NCI-H2081 (cell line): ENCODE results near the gene LRP3.
"Not testable (repeated sequence)": the region's sequence is repeated elsewhere in the genome, so short reads cannot be mapped to it uniquely, and the experiment has no call there.

Experiments
- DNase-seq, 2 experiments: peaks; one replicate each; lab custom pipeline; 2025; lab: John Stamatoyannopoulos, UW

The LRP3 gene

DNA sequence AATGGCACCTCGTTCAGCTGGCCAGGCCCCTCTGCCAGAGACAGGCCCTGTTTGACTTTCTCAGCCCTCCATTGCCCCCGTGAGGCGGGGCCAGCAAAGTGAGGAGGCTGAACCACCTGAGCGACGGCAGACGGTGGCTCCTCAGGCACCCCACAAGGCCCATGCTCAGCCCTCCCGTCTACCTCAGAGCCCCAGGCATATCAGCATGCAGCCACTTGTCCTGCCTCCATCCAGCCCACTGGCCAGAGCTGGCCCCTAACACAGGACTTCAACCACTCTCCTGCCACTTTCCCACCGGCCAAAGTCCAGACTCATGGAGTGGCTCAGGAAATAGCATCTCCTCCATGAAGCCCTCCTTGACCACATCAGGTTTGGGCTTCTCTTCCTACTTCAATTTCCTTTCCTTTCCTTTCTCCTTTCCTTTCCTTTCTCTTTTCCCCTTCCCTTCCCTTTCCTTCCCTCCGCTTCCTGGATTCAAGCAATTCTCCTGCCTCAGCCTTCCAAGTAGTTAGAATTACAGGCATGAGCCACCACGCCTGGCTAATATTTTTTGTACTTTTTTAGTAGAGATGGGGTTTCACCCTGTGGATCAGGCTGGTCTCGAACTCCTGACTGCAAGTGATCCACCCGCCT lies 22.2 kb downstream of the LRP3 start:
- no peak for DNase-seq

DNA sequence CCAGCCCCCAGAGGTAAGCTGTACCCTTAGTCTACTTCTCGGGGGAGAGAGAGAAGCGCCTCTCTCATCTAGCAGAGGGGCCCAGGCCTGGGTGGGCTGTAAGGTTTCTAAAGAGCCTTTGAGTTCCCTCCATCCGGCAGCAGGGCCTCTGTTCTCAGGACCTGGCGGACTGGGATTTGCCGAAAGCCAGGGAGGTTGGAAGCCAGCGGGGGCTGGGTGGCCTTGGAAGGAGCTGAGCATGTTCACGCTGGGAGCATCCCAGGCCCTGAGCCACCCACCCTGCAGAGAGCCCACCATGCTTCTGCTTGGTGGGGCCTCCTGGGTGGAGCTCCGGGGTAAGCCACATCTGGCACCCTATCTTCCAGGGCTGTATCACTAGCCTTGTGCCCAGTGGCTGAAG lies 23.8 kb downstream of the LRP3 start:
- no peak for DNase-seq

DNA sequence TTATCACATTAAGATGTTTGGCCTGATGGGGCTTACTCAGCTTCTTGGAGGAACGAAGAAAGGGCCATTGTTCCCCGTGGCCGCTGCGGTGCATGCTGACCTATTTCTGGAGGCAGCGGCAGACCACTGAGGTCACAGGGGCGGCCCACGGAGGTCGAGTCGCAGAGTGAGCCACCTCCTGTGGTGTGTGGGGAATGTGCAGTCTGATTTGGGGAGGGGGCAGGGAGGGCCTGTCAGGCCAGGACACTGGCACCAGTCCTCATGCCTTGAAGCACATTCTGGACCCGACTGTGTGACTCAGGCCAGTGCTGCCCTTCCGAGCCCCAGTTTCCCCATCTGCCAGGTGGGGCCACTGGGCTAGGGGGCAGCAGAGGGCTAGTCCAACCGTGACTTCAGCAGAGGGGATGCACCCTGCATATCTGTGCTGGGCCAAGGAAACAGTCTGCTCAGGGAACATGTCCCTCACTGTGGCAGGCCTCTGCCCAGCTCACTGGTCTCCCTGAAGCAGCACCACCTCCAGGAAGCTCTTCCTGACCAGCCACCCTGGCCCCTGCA lies 25.2 kb downstream of the LRP3 start:
- DNase-seq: no peak

DNA sequence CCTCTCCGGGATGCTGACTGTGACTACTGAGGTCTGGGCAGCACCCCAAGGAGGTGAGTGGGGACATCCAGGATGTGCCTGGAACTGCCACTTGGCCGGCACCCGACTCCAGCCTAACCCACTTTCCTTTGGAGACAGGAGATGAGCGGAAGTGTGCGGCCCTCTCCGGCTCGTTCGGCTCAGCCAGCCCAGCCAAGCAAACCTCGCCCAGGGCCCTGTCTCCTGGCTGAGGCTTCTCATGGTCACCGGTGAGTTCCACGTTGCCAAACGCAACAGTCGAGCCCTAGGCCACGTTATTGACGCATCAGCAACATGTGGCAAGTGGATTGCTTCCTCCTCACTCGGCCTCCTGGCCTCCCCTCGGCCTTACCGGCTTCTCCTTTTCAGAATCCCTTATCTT lies 26.0 kb downstream of the LRP3 start:
- no peak for DNase-seq

DNA sequence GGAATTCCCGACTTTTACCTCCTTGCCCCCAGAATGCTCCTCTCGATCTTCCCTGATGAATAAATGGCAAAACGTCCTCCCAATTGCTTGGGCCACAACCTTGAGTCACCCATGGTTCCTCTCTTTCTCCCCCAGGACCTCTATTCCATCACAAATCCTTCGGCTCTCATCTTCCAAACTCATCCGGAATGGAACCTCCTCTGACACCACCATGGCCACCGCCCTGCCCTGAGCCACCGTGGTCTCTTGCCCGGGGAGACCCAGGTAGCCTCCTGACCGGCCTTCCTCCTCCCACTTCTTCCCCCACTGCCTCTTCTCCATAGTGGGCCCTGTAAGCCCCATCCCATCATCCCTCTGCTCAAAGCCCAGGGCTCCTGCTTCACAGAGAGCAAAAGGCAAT lies 26.6 kb downstream of the LRP3 start:
- no peak for DNase-seq

DNA sequence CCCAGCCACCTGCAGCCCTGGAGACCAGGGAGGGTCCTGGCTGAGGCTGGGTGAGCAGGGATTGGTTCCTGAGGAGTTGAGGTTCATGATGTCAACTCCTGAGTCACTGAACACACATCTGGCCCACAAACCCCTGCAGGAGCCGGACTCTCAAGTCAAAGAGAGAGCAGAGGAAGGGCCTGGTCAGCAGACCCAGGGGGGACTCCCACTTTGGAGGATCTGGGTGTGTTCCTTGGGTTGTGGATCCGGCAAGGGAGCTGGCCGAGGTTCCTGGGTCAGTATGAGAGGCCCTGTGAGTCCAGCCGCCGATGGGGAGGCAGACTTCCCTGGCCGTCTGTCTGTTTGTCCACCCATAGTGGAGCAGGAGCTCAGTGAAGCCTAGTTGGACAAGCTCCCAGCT lies 27.5 kb downstream of the LRP3 start:
- DNase-seq: no peak

DNA sequence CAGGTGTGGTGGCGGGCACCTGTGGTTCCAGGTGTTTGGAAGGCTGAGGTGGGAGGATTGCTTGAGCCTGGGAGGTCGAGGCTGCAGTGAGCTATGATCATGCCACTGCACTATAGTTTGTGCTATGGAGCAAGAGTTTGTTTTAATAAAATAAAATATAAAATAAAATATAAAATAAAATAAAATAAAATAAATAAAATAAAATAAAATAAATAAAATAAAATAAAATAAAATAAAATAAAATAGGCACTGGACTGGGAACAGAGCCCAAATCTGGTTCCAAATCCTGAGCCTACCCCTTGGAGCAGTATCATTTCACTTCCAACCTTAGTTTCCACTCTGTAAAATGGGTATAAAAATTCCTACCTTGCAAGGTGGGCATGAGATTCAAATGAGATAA lies 28.1 kb downstream of the LRP3 start:
- not testable (repeated sequence) for DNase-seq

DNA sequence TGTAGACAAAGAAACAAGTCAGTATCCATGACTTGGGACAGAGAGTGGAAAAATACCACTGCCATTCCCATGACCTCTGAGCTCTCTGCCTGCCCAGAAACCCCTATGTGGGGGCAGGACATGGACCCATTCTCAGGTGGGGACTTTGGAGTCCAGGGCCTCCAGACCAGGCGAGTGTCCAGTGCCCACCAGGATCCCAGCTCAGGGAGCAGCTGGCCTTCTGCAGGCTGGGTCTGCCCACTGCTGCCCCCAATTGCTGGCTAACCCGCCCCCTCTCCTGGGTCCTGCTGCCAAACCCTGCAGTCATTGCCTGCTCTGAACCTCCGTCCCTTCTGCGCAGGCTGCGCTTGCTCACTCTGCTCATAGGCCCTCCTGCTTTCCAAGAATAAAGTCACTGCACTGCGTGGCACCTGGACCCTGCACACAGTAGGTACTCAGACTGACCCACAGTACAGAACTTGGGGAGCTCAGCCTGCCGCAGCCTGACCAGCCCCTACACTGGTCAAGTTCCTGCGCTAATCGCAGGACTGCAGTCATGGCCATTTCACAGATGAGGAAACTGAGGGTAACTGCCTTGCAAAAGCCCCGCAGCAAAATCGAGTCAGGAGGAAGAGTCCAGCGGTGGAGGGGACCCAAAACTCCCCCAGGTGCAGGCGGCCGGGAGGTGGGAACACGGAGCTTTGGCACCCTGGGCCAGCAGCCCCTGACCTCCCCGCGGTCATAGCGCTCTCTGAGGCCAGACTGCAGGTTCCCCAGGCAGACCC lies 30.7 kb downstream of the LRP3 start:
- DNase-seq: no peak

DNA sequence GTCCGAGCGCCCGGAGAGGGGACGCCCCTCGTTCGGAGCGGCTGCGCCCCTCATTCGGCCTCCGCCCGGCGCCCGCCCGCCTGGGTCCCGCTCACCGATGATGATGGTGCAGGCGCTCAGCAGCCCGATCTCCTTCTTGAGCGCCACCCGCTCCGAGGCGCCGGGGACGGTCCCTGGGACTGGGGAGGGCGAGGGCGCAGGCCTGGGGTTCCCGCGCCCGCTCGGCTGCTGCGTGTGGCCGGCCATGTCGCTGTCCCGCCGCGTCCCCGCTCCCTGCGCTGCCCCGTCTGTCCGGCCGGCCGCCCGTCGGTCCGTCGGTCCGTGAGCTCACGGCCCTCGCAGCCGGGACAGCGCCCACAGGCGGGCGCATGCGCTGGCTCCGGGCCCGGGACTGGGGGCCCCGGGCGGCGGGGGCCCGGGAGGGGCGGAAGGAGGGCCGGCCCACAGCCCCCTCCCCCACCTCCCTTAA lies 31.4 kb downstream of the LRP3 start, which contains the start of gene SLC7A10:
TSS of gene SLC7A10 (minus strand) at position 393 of the 469 bp plus-strand sequence. CDS start at position 246, 147 bp downstream.
- DNase-seq: no peak

DNA sequence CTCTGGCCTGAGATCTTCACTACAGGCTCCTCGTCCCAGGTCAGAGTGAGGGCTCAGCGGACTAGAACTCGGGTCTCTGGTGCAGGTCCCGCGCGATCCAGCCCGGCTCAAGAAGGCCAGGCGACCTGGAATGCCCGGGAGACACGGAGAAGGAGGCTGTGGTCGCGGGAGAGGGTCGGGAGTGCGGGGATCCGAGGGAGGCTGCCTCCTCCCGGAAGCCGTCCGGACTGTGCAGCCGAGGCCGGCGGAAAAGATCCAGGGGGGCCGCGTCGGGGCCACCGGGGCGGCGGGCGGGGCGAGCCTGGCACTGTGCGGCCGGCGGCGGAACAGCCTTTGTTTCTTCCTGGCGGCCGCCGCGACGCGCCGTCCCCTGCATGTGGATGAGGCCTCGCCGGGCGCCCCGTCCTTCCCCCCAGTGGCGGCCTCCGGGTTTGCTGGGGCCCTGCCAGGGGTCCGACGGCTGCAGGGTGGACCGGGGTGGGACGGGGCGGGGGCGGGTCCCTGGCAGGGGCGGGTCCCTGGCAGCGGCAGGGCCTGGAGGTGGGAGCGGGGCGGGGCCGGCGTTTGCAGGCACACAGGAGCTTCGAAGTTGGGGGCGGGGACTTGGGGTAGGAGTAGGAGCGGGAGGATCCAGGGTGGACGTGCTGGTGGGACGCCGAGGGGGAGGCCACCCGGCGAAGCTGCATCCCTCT lies 32.6 kb downstream of the LRP3 start:
- no peak for DNase-seq

DNA sequence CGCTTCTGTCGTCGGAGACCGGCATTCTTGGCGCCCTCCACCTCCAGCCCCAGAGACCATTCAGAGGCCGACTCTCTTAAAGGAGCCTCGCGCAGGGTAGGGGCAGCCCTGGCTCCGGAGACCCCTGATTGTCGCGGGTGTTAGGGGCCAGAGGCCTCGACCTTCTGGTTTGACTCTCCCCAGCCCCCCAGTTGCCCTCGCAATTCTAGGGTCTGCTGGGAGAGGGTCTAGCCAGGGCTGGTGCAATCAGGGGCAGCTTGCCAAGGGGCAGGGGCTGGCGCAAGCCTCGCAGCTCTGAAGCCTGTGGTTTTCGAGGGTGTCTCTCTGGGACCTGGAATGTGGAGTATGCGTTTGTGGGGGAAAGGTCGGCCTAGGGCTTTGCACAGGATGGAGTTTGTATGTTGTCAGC lies 33.1 kb downstream of the LRP3 start:
- no peak for DNase-seq

DNA sequence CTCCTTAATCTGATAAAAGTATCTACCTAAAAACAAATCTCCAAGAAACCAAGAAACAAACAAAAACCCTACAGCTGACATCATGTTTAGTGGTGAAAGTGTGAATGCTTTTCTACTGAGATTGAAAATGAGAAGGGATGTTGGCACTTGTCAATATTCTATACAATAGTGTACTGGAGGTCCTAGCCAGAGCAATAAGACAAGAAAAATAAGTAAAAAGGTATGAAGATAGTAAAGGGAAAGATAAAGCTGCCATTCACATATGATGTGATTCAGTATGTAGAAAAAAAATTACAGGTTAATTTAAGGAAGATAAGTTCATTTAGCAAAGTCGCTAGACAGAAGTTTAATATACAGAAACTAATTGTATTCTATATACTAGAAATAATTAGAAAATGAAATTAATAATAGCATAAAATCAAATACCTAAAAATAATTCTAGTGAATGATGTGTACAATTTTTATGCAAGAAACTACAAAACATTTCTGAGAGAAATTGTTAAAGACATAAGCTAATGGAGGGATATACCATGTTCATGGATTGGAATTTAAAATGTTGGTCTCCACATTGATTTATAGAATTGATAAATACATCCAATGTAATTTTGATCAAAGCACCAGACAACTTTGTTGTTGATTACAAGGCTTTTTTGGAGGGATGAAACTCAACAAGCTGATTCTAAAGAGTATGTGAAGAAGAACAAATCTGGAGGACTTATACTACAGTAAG lies 33.9 kb downstream of the LRP3 start:
- DNase-seq: no peak

DNA sequence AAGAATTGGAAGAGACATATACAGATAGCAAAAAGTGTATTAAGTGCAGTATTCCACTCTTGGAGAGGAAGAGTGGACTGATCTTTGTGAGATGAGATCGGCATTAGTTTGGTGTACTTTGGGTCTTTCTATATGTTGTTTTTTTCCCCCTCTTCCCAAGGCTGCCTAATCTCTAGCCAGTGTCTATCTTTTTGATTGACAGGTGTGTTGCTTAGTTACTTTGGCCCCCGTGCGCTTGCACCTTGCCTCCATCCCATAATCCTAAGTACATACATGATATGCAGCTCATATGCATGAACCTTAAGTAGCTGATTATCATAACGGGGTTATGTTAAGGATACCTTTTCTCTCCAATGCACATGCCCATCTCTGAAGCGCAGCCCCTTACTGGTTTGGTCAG lies 35.8 kb downstream of the LRP3 start:
- DNase-seq: no peak

DNA sequence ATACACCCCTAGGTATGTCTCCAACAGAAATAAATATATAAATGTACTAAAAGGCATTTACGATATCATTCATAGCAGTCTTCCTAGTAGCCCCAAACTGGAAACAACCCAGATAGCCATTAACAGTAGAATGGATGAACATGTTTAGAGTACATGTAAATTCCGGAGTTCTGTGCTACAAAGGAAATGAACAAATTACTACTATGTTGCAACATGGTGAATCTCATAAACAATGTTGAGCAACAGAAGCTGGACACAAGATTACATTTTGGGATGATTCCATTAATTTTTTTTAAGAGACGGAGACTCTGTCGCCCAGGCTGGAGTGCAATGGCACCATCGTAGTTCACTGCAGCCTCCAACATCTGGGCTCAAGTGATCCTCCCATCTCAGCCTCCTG lies 37.4 kb downstream of the LRP3 start:
- no peak for DNase-seq

DNA sequence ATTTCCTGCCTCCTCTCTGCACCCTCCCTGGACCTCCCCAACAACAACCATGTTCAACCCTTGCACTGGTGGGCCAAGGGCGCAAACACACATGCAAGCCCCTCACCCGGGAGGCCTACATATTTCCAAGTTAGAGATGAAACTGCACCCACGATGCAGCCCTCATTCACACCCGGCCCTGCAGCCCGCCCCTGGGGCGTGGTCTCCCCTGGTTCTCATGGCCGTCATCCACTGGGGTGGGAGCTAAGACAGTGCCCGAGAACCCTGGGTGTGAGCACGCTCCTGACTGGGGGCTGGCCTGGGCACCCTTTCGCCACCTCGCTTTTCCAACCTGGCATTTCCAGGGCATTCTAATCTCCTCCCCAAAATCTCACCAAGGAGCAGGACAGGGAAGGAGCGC lies 38.5 kb downstream of the LRP3 start:
- DNase-seq: no peak

DNA sequence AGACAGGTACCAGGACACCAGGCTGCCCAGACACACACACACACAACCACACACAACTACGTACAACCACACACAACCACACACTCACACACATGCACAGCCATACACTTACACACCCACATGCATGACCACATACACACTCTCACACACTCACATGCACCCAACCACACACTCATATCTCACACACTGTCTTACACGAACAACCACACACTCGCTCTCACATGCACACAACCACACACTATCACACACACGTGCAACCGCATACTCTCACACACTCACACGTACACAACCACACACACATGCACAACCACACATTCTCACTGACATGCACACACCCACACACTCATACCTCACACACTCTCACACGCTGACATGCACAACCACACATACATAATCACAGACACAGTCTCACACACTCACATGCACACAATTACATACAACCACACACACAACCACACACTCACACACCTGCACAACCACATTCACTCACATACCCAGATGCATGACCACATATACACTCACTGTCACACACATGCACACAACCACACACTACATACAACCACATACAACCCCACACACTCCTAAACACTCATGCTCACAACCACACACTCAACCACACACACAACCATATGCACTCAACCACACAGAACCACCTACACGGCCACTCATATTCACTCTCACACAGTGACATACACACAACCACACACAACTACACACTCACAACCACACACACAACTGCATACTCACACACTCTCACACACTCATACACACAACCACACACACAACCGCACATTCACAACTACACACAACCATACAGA lies 39.1 kb downstream of the LRP3 start:
- DNase-seq: no peak

DNA sequence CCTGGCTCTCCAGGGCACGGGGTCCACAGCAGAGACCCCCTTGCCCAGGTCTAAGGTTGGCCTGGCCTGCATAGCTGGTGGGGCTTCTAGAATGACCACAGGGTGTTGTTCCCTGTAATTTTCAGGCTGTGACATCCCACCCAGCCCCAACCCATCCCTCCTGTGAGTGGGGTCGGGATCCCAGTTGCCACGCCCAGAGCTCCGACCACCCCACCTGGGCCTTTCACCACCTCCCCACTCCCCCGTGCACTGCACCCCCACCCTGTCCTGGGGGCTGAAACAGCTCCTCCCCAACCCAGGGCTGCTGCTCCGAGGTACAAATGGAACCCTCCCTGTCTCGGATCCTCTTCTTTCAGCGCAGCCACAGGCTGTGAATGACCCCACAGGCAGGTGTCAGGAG lies 40.0 kb downstream of the LRP3 start:
- no peak for DNase-seq

DNA sequence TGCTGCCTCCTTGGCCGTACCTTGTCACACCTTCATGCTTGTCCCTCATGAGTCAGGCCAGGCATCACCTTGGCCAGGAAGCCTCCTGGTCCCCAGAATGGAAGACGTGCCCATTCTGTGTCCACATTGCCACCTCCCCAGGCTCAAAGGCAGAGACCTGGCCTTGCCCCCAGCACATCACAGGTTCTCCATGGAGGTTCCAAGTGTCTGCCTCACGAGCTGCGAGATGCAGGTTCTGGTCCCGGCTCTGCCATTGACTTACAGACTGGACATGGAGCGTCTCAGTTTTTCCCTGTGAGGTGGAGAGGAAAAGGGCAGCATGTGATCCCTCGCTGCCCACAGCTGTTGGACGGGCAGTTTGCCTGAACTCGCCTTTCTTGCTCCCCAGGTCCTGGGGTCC lies 40.6 kb downstream of the LRP3 start:
- no peak for DNase-seq

DNA sequence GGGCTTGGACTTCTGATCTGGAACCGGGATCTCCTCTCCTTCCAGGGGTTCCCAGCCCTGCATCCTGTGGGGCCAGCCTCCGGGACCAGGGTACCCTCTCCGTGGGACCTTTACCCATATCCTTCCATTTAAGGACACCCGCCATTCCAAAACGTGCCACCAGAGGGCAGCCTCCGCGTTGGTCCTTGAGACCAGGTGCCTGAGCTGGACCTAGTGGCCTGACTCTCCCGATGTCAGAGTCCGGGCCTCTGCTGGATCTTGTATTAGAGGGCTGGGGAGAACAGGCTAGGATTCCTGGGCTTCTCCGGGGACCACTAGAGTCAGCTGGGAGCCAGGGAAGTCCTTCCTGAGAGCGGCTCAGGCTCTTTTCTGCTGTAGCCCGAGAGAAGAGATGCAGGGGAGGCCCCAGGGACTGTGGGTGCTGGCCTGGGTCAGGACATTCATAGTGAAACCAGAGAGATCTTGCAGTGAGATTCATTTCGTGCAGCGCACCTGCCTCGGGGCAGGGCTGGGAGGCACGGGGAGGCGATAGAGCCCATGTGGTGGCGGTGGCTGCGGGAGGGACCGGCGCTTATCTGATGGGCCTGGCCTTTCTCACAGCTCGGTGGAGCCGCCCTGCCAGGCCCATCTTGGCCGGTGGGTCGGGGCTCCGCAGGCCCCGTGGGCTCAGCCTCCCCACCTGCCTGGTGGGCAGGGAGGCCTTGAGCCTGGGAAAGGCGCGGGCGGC lies 41.3 kb downstream of the LRP3 start:
- peak; percentile 50 to 51 for DNase-seq

DNA sequence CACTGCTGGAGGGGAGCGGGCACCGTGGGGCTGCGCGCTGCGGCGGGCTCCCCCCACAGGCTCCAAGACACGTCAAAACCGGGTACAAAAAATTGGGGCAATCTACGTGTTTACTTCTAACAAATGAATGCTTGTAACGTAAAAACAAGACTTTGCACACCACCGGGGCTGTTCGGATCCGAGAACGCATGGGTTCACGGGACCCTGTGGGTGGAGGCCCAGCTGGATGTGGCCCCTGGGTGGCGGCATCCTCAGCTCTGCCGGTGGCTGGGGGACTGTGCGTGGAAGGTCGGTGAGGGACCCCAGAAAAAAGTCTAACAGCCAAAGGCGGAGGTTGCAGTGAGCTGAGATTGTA lies 41.8 kb downstream of the LRP3 start:
- no peak for DNase-seq
